ENCODE results near the gene CHKA.

DNA sequence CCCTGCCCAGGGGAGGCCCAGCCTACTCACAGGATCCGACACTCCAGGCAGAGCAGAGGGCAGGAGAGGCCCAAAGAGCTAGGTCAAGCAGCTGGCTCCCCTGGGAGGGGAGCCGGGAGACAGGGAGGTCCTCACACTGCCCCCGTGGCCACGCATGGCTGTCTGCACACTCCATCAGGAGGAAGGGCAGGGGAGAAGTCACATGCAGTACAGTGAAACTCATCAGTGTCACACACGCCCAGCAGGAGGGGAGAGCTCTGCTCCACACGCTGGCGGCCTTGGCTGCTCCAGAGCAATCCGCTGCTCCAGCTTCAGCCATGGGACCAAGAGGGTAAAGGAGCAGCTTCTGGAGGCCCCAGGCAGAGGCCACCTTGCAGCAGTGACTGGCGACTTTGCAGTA is 68.1 kb downstream of the CHKA start:
- TF ChIP-seq, protein P1, sequence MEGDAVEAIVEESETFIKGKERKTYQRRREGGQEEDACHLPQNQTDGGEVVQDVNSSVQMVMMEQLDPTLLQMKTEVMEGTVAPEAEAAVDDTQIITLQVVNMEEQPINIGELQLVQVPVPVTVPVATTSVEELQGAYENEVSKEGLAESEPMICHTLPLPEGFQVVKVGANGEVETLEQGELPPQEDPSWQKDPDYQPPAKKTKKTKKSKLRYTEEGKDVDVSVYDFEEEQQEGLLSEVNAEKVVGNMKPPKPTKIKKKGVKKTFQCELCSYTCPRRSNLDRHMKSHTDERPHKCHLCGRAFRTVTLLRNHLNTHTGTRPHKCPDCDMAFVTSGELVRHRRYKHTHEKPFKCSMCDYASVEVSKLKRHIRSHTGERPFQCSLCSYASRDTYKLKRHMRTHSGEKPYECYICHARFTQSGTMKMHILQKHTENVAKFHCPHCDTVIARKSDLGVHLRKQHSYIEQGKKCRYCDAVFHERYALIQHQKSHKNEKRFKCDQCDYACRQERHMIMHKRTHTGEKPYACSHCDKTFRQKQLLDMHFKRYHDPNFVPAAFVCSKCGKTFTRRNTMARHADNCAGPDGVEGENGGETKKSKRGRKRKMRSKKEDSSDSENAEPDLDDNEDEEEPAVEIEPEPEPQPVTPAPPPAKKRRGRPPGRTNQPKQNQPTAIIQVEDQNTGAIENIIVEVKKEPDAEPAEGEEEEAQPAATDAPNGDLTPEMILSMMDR (conservative IDR thresholded peaks at IDR 0.05; ENCODE audit: low read length): no peak
- TF ChIP-seq EZH2phosphoT487 (IDR thresholded peaks at IDR 0.05; ENCODE audit: borderline replicate concordance): no peak
